Endothelial cell (in vitro differentiated cells): Measurements from ENCODE around the gene ODAD4. TPM values are rescaled to one million over a fixed set of nuclear protein-coding genes. Genes with fewer than 3 reads are reported as not detected.
"Not testable (repeated sequence)": the region's sequence is repeated elsewhere in the genome, so short reads cannot be mapped to it uniquely, and the experiment has no call there.

Source experiments
- DNase-seq: peaks from one replicate; pipeline ENCODE4 v3.0.0; 2021; ENCODE audit warnings: low spot score
- H3K27ac Mint-ChIP-seq: one replicate; pipeline ENCODE4 v1.8.0; 2021; ENCODE audit warnings: mixed read lengths, inconsistent platforms; ENCODE audit not compliant: unreplicated experiment
- H3K27me3 Mint-ChIP-seq: one replicate; pipeline ENCODE4 v1.8.0; 2021; ENCODE audit warnings: mild to moderate bottlenecking, moderate library complexity, mixed read lengths, inconsistent platforms; ENCODE audit not compliant: unreplicated experiment
- H3K36me3 Mint-ChIP-seq: one replicate; pipeline ENCODE4 v1.8.0; 2021; ENCODE audit warnings: mild to moderate bottlenecking, low read depth, mixed read lengths, inconsistent platforms; ENCODE audit not compliant: unreplicated experiment
- H3K4me1 Mint-ChIP-seq: one replicate; pipeline ENCODE4 v1.8.0; 2021; ENCODE audit warnings: mild to moderate bottlenecking, mixed read lengths, inconsistent platforms; ENCODE audit not compliant: unreplicated experiment
- H3K4me3 Mint-ChIP-seq: one replicate; pipeline ENCODE4 v1.8.0; 2021; ENCODE audit warnings: mild to moderate bottlenecking, mixed read lengths, inconsistent platforms; ENCODE audit not compliant: unreplicated experiment
- H3K9me3 Mint-ChIP-seq: one replicate; pipeline ENCODE4 v1.8.0; 2021; ENCODE audit warnings: mixed read lengths, inconsistent platforms; ENCODE audit not compliant: unreplicated experiment
- CTCF ChIP-seq: fragments of 200-600 bp; sonication (generic); IDR thresholded peaks from one replicate; pipeline ENCODE4 v1.5.0; 2021; ENCODE audit warnings: antibody characterized with exemption; ENCODE audit not compliant: unreplicated experiment
- total RNA-seq: library from RNA; stranded (reverse); fragmentation: NEBNext Ultra II Directional; extraction: Animal tissue kit (Norgen Biotek cat#: 25700); gene quantifications from one replicate; pipeline ENCODE4 v1.2.1, GENCODE V29; 2021; ENCODE audit not compliant: unreplicated experiment

The ODAD4 gene
- total RNA-seq, 1 donor from 2014 or later = 2.2 TPM

- Mint-ChIP-seq H3K36me3 (peaks cover 4% of the 10 kb centered on the region), H3K4me3 (no peak overlapping the region), H3K27ac (no peak overlapping the region), H3K9me3 (no peaks in the 10 kb centered on the region), H3K27me3 (peaks cover 11% of the 10 kb centered on the region), H3K4me1 (peaks cover 19% of the 10 kb centered on the region)
- no peak for DNase-seq
- TF ChIP-seq CTCF = no peak
These were observed 9.8 kb upstream of the ODAD4 start for GRCh38 chr17:41920580-41920955.

- no peak for DNase-seq
- H3K27ac Mint-ChIP-seq = no peak overlapping the region
- no peaks in the 10 kb centered on the region for H3K36me3 Mint-ChIP-seq
- H3K27me3 Mint-ChIP-seq = peaks cover 11% of the 10 kb centered on the region
- H3K4me1 Mint-ChIP-seq = peaks cover 20% of the 10 kb centered on the region
- TF ChIP-seq CTCF = no peak
- no peaks in the 10 kb centered on the region for H3K9me3 Mint-ChIP-seq
- no peak overlapping the region for H3K4me3 Mint-ChIP-seq
These were observed 4.3 kb upstream of the ODAD4 start for GRCh38 chr17:41925991-41926590.

DNA sequence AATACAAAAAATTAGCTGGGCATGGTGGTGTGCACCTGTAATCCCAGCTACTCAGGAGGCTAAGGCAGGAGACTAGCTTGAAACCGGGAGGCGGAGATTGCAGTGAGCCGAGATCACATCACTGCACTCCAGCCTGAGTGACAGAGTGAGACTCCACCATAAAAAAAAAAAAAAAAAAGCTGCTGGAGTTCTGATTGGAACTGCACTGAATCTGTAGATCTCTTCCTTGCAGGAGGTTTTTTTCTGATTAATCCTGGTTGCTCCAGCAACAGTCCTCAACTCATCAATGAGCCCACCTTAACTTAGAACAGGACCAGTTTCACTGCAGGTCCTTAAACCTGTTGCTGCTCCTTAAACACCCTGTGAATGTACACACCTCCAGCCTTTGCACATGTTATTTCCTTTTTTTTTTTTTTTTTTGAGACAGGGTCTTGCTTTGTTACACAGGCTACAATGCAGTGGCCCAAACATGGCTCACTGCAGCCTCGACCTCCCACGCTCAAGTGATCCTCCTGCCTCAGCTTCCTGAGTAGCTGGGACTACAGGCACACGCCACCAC, 1.6 kb upstream of the ODAD4 start:
- Mint-ChIP-seq H3K4me1 (peaks cover 28% of the 10 kb centered on the region), H3K27ac (no peak overlapping the region), H3K9me3 (no peaks in the 10 kb centered on the region), H3K27me3 (peaks cover 16% of the 10 kb centered on the region), H3K4me3 (no peak overlapping the region), H3K36me3 (no peaks in the 10 kb centered on the region)
- TF ChIP-seq CTCF = no peak
- DNase-seq = no peak

GRCh38 chr17:41930833-41931156, 378 bp downstream of the ODAD4 start:
- Mint-ChIP-seq H3K27ac (peak overlapping the region; percentile 98), H3K4me1 (peaks cover 31% of the 10 kb centered on the region), H3K4me3 (peak overlapping the region; percentile 90)
- not testable (repeated sequence) for DNase-seq, H3K36me3 Mint-ChIP-seq, H3K27me3 Mint-ChIP-seq, H3K9me3 Mint-ChIP-seq

GRCh38 chr17:41931715-41932114, 1.3 kb downstream of the ODAD4 start:
- H3K4me1 Mint-ChIP-seq = peaks cover 31% of the 10 kb centered on the region
- DNase-seq, H3K27me3 Mint-ChIP-seq, H3K27ac Mint-ChIP-seq, H3K36me3 Mint-ChIP-seq, H3K4me3 Mint-ChIP-seq, H3K9me3 Mint-ChIP-seq: not testable (repeated sequence)

- Mint-ChIP-seq H3K27ac (peak overlapping the region; percentile 46), H3K36me3 (peaks cover 3% of the 10 kb centered on the region), H3K4me1 (peaks cover 31% of the 10 kb centered on the region), H3K4me3 (peak overlapping the region; percentile 28), H3K27me3 (peaks cover 10% of the 10 kb centered on the region), H3K9me3 (no peaks in the 10 kb centered on the region)
- DNase-seq = no peak
- no peak for TF ChIP-seq CTCF
These were observed 2.5 kb downstream of the ODAD4 start for GRCh38 chr17:41932816-41933389.
